Activated CD8-positive, alpha-beta memory T cell treated with anti-CD3 and anti-CD28 coated beads, Interleukin-2, amount 50 U/mL, for 24 hours (primary cell): ENCODE results near the gene PRKCA.
"Not testable (repeated sequence)": the region's sequence is repeated elsewhere in the genome, so short reads cannot be mapped to it uniquely, and the experiment has no call there.

Experiments used
- DNase-seq: peaks from one replicate; pipeline ENCODE4 v3.0.0-alpha.2; 2020; ENCODE audit errors: extremely low read depth

The PRKCA gene

DNA sequence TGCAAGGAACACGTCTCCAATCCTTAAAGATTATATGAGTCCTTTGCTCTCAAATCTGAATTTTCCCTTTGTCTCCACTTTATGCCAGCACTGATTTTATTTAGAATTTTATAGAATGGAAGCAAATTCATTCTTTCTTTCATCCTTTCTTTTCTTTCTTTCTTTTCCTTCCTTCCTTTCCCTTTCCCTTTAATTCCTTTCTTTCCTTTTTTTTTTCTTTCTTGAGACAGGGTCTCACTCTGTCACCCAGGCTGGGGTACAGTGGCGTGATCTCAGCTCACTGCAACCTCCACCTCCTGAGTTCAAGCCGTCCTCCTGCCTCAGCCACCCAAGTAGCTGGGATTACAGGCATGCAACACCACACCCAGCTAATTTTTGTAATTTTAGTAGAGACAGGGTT, 187.2 kb downstream of the PRKCA start:
- not testable (repeated sequence) for DNase-seq

DNA sequence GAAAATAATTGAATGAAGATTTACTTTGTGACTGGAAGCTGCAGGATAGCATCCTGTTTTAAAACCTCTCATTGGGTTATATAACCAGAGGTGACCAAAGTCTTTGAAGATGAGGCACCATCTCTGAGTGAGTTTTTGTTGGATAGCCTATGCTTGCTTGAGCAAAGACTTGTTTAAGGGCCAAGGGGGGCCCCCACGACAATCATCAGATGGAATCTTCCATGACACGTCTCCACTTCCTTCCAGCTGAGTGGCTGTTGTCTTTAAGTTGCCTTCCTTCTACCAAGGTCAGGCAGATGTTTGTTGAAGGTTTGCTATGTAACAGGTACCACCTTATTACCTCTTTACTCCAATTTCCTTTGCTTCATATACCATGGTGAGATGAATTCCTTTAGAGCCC, 188.8 kb downstream of the PRKCA start:
- no peak for DNase-seq

- no peak for DNase-seq
These were observed 189.3 kb downstream of the PRKCA start for GRCh38 chr17:66491665-66492064.

DNA sequence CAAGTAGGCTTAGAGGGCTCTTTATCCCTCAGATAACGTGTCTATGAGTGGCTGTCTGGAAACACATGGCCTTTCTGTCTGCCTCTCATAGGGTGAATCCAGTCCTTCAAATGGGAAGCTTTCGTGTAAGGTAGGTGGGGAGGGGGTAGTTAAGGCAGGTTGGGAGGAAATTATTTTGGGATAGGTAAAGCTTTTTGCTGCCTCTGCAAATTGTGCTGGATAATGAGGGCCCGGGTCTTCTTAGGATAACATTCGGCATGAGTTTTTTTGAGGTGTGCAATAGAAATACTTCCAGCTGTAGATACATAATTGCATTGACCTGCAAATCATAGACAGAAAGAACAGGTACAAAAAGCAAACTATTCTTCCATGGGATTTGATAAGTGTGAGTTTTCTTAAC, 189.7 kb downstream of the PRKCA start:
- DNase-seq: no peak

- DNase-seq: no peak
These were observed 190.2 kb downstream of the PRKCA start for GRCh38 chr17:66492561-66493005.

DNA sequence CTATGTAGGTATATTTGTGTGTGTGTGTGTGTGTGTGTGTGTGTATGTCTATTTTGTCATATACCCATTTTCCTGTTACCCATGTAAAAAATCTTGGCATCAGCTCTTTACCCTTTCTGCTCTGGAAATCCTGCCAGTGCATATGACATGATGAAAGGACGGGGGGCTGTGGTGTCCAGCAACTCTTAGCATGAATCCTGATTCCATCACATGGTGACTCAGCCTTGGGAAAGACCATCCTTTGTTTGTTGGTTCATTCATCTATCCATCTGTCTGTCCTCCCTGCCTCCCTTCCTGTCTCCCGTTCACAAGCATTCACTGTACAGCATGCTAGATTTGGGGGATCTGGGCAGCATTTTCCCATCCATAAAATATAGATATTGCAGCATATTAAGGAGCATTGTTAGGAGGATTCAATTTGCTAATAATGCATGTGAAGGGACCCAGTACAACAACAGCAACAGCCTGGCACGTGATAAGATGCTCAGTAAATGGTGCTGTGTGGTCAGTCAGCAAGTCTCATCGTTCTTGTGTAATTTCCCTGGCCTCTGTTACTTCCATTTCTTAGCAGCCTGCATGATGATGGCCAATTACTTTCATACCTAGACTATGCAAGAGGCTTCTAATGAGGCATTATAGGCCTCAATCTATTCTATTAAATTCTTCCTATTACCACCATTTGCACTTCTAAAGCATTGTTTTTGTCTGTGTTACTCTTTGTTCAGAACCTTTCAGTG, 191.0 kb downstream of the PRKCA start:
- DNase-seq: no peak

GRCh38 chr17:66494023-66494803, 191.8 kb downstream of the PRKCA start:
- no peak for DNase-seq

- no peak for DNase-seq
These were observed 192.6 kb downstream of the PRKCA start for GRCh38 chr17:66495035-66495434.

DNA sequence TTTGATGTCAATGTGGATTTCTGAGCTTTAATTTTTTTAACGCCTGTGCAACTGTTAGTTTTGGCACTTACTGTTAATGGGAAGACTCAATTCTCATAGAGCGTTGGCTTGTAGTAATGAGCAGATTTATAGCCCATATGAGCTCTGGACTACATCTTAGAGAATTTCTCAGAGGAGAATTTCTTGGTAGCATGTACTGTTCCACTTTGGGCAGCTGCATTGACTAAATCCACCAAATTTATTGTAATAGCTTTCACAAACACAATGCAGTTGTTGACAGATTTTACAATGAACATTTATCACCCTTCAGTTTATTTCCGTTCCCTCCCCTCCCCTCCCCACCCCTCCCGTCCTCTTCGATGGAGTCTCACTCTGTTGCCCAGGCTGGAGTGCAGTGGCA, 193.9 kb downstream of the PRKCA start:
- DNase-seq: no peak

- DNase-seq: no peak
These were observed 196.2 kb downstream of the PRKCA start for GRCh38 chr17:66498580-66498979.

- no peak for DNase-seq
These were observed 204.2 kb downstream of the PRKCA start for GRCh38 chr17:66506641-66507040.

GRCh38 chr17:66507103-66507923, 204.9 kb downstream of the PRKCA start:
- no peak for DNase-seq

DNA sequence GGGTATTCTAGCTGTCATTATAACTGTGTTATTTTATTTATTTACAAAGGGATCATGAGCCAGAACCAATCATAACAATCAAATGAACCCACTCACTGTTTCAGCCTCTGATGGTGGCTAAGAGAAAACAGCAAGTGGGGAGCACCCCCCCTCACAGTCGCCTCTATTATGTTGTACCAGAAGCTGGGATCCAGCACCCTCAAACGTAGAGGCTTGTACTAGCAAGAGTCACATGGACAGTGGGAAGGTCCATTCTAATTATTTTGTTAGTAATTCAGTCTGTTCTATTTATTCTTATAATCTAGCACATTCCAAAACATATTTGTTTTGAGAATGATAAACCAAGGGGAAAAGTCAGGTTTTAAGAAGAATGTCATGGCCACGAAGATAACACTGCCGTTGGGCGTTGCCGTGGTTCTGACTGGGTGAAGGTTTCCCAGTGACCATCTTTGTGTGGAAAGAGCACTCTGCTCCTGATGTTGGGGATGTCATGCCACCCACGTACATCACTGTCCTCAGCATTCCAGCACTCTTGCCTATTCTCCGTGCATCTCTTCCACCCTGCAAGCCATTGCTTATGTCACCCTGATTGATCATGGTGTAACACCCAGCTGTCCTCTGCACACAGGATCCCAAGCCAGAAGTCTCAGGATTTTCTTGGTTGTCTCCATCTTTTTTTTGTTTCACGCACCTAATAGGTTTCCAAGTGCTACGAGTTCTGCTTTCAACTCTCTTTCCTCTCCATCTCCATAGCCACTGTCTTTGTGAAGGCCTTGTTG, 205.8 kb downstream of the PRKCA start:
- no peak for DNase-seq

- peak; percentile 37 for DNase-seq
These were observed 206.8 kb downstream of the PRKCA start for GRCh38 chr17:66508896-66509844.

DNA sequence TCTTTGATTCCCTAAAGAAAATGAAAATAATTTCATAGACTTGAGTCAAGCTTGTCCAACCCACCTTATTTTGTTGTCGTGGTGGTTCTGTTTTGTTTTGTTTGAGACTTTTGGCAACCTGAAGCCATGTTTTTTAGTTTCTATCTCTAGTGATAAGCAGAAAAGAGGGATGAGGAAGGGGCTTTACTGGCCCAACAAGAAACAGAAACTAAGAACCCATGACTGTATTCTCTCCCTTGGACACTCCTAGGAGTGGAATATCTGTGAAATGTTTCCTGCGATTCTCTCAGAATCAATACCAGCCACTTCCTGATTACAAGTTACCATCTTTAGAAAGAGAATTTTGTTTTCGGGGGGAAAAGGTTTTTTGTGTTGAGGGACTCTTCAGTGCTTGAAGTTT, 207.5 kb downstream of the PRKCA start:
- DNase-seq: no peak

- DNase-seq: no peak
These were observed 208.7 kb downstream of the PRKCA start for GRCh38 chr17:66511135-66511534.

DNA sequence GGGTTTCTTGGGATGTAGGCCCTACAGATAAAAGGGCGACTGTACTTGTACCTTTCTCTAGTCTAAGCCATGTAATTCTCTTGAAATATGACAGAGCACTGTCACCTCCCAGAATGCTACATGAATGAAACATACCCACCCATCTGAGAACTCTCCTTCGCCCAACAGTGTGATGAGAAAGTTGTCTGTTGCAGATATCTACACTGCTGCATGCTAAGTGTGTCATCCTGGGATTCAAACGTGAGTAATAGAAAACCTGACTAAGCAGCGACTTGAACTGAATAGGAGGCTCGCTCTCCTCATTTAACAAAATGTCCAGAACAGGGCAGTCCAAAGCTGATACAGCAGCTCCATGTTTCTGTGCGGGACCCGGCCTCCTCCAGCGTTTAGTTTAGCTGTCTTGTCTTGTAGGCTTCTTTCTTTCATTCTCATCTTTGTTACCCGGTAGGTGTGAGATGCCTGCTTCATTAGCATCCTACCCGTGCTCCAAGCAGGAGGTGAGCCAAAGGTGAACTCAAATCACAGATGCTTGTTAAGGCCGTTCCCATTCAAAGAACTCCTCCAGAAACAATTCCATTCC, 211.9 kb downstream of the PRKCA start:
- DNase-seq: peak; percentile 30

GRCh38 chr17:66515974-66516373, 213.6 kb downstream of the PRKCA start:
- no peak for DNase-seq

DNA sequence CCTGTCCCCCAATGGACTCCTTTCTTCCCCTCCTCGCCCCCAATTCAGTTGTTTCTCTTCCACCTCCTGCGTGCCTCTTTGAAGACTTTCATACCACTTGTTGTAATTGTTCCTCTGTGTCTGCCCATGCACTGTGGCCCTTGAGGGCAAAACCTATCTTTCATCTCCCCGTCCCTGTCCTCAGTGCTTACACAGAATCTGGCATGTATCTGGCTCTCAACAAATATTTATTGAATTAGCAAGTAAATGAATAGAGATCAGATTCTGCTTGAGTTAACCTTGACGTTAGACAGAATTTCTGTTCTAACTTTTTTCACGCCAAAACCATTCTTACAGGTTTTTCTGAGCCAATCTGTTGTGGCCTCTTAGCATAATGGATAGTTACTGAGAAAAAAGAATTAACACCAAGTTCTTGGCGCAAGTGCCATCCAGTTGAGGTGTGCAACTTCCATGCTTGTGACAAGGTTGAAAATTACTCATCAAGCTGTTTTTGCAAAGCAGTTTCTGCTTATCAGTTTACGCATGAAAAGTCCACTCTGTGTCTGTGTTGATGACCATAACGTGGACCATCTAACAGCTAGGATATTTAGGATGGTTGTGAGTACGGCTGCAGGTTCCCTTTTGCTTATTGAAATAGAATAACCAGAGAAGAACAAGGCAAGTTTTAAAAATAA, 215.1 kb downstream of the PRKCA start:
- DNase-seq: no peak
